Upper lobe of left lung (tissue), 6 donors: ENCODE data around the gene FAM47E. TPM values are rescaled to one million over a fixed set of nuclear protein-coding genes. Genes with fewer than 3 reads are reported as not detected.

Source experiments
- ATAC-seq, 2 donors: fragments of 200-7000 bp; cut with Tn5 transposase; one replicate each; pipeline ENCODE4 v1.9.1; 2022; ENCODE audit warnings: mild to moderate bottlenecking in 2 of 2, moderate library complexity in 2 of 2; ENCODE audit not compliant: low FRiP score in 2 of 2
- DNase-seq, 2 donors: peaks; one replicate each; pipeline ENCODE4 v3.0.0-alpha.2; 2019 to 2020
- H3K27ac ChIP-seq, 4 donors: fragments of 200-600 bp; sonication (generic); one replicate each; pipeline ENCODE4 v1.5.1; 2016 to 2019
- H3K27me3 ChIP-seq, 4 donors: fragments of 200-600 bp; sonication (generic); one replicate each; pipeline ENCODE4 v1.5.1; 2017 to 2019
- H3K36me3 ChIP-seq, 4 donors: fragments of 200-600 bp; sonication (generic); one replicate each; pipeline ENCODE4 v1.5.1; 2016 to 2019
- H3K4me1 ChIP-seq, 4 donors: fragments of 200-600 bp; sonication (generic); one replicate each; pipeline ENCODE4 v1.5.1; 2018 to 2019
- H3K4me3 ChIP-seq, 4 donors: fragments of 200-600 bp; sonication (generic); one replicate each; pipeline ENCODE4 v1.5.1; 2017 to 2019; ENCODE audit warnings: mild to moderate bottlenecking in 2 of 4, moderate library complexity in 1 of 4
- H3K9me3 ChIP-seq, 4 donors: fragments of 200-600 bp; sonication (generic); one replicate each; pipeline ENCODE4 v1.5.1; 2018 to 2019
- CTCF ChIP-seq, 6 experiments: fragments of 450-650 bp in 4 of 6; fragments of 200-600 bp in 2 of 6; sonication (generic) in 2 of 6; IDR thresholded peaks; one replicate each; pipeline ENCODE4 v1.5.1; 2016 to 2019; ENCODE audit warnings: antibody characterized with exemption in 6 of 6
- EP300 ChIP-seq, 4 donors: sonication (generic); formaldehyde crosslinking; IDR thresholded peaks; one replicate each; pipeline ENCODE4 v1.5.1; 2017; ENCODE audit warnings: antibody characterized with exemption in 4 of 4, control low read depth in 2 of 4
- POLR2A ChIP-seq, 4 donors: fragments of 450-650 bp; IDR thresholded peaks; one replicate each; pipeline ENCODE4 v1.5.1; 2016 to 2017; ENCODE audit warnings: antibody characterized with exemption in 4 of 4, mild to moderate bottlenecking in 2 of 4
- POLR2AphosphoS5 ChIP-seq, 2 donors: sonication (generic); formaldehyde crosslinking; IDR thresholded peaks; one replicate each; pipeline ENCODE4 v1.5.1; 2017; ENCODE audit warnings: antibody characterized with exemption in 2 of 2
- WGBS, 2 donors: methylation state at CpG; one replicate each; pipeline ENCODE4 v1.1.5; 2017 to 2018; 5-methylcytosine and 5-hydroxymethylcytosine counted together
- total RNA-seq, 6 donors: library from RNA; depleted of rRNA in 4 of 6; stranded (reverse); fragments of >200 nt in 4 of 6; gene quantifications; one replicate each; pipeline versions ENCODE4 v1.1.0 to v1.2.1, GENCODE V29; 2016 to 2021
- donor health status: DM: no; HTN: no; CAD: no; lungs with moderate emphysema.
- donor health status: DM: no; HTN: yes; CAD: no; lungs with severe emphysema.

The FAM47E gene
- total RNA-seq, 6 donors from 2014 or later = 4.0 to 17.5 (median 6.5) TPM

GRCh38 chr4:76224171-76224570 is 27.4 kb upstream of the FAM47E start:
- H3K9me3 ChIP-seq = peaks cover 0 to 6% (median 4%) of the 10 kb centered on the region in 4 donors
- H3K36me3 ChIP-seq = no peaks in the 10 kb centered on the region
- no peak for TF ChIP-seq POLR2AphosphoS5 (IDR thresholded peaks at IDR 0.05)
- TF ChIP-seq EP300 (IDR thresholded peaks at IDR 0.05) = no peak
- TF ChIP-seq CTCF (IDR thresholded peaks at IDR 0.05) = no peak
- no peak for TF ChIP-seq POLR2A (IDR thresholded peaks at IDR 0.05)
- no peaks in the 10 kb centered on the region for H3K27me3 ChIP-seq
- H3K4me3 ChIP-seq = no peak overlapping the region
- H3K4me1 ChIP-seq = peaks cover 7 to 11% (median 9%) of the 10 kb centered on the region in 4 donors
- WGBS, 2 donors = 59 to 73% methylated on average over 3 of the region's 3 CpGs
- ATAC-seq (no peak), DNase-seq (no peak)
- no peak overlapping the region for H3K27ac ChIP-seq

- WGBS, 2 donors = 0% methylated on average over 1 of the region's 1 CpG
- Histone ChIP-seq H3K27me3 (no peaks in the 10 kb centered on the region), H3K4me1 (no peaks in the 10 kb centered on the region), H3K4me3 (no peak overlapping the region), H3K27ac (no peak overlapping the region), H3K36me3 (no peaks in the 10 kb centered on the region), H3K9me3 (peaks cover 0 to 6% (median 4%) of the 10 kb centered on the region in 4 donors)
- no peak for ATAC-seq
- no peak for TF ChIP-seq POLR2A (IDR thresholded peaks at IDR 0.05)
- no peak for TF ChIP-seq EP300 (IDR thresholded peaks at IDR 0.05)
- no peak for TF ChIP-seq POLR2AphosphoS5 (IDR thresholded peaks at IDR 0.05)
- no peak for DNase-seq
Measured at GRCh38 chr4:76226418-76226817, 25.1 kb upstream of the FAM47E start.

- no peaks in the 10 kb centered on the region for H3K27me3 ChIP-seq
- WGBS, 2 donors = 83 to 89% methylated on average over 1 of the region's 1 CpG
Measured at GRCh38 chr4:76232681-76233080, 18.8 kb upstream of the FAM47E start.

GRCh38 chr4:76233083-76233482 is 18.4 kb upstream of the FAM47E start:
- ATAC-seq = no peak
- no peak for DNase-seq
- H3K4me3 ChIP-seq = peak overlapping the region in 2 of 4 donors; percentile 35 to 36
- peaks cover 0 to 9% (median 5%) of the 10 kb centered on the region in 4 donors for H3K4me1 ChIP-seq
- no peak overlapping the region for H3K27ac ChIP-seq
- 70 to 73% methylated on average over 4 of the region's 4 CpGs for WGBS, 2 donors
- no peaks in the 10 kb centered on the region for H3K27me3 ChIP-seq
- TF ChIP-seq POLR2AphosphoS5 (IDR thresholded peaks at IDR 0.05) (no peak), POLR2A (IDR thresholded peaks at IDR 0.05) (no peak), CTCF (IDR thresholded peaks at IDR 0.05) (no peak), EP300 (IDR thresholded peaks at IDR 0.05) (no peak)
- H3K9me3 ChIP-seq = peaks cover 0 to 4% (median 2%) of the 10 kb centered on the region in 4 donors
- H3K36me3 ChIP-seq = no peaks in the 10 kb centered on the region

More at GRCh38 chr4:76232681-76233080, 18.8 kb upstream of the FAM47E start:
- peaks cover 0 to 6% (median 3%) of the 10 kb centered on the region in 4 donors for H3K9me3 ChIP-seq
- no peak for TF ChIP-seq CTCF (IDR thresholded peaks at IDR 0.05)
- TF ChIP-seq EP300 (IDR thresholded peaks at IDR 0.05) = no peak
- no peak for TF ChIP-seq POLR2AphosphoS5 (IDR thresholded peaks at IDR 0.05)
- TF ChIP-seq POLR2A (IDR thresholded peaks at IDR 0.05) = no peak
- DNase-seq (no peak), ATAC-seq (no peak)
- no peaks in the 10 kb centered on the region for H3K36me3 ChIP-seq
- no peak overlapping the region for H3K27ac ChIP-seq
- H3K4me3 ChIP-seq = peak overlapping the region in 1 of 4 donors; percentile 36
- H3K4me1 ChIP-seq = peaks cover 0 to 9% (median 5%) of the 10 kb centered on the region in 4 donors

- no peak for DNase-seq
- WGBS, 2 donors = 41 to 44% methylated on average over 2 of the region's 2 CpGs
- no peaks in the 10 kb centered on the region for H3K27me3 ChIP-seq
- no peaks in the 10 kb centered on the region for H3K9me3 ChIP-seq
- no peaks in the 10 kb centered on the region for H3K36me3 ChIP-seq
- H3K4me1 ChIP-seq = peaks cover 0 to 9% (median 5%) of the 10 kb centered on the region in 4 donors
- no peak for ATAC-seq
- H3K27ac ChIP-seq = peak overlapping the region in 2 of 4 donors; percentile 4 to 29
- no peak for TF ChIP-seq EP300 (IDR thresholded peaks at IDR 0.05)
- TF ChIP-seq CTCF (IDR thresholded peaks at IDR 0.05) = no peak
- no peak for TF ChIP-seq POLR2A (IDR thresholded peaks at IDR 0.05)
- TF ChIP-seq POLR2AphosphoS5 (IDR thresholded peaks at IDR 0.05) = no peak
- peak overlapping the region in 2 of 4 donors; percentile 35 to 36 for H3K4me3 ChIP-seq
Measured at GRCh38 chr4:76233529-76233928, 18.0 kb upstream of the FAM47E start.
